HFFc6 (cell line): ENCODE data around the gene MOK. TPM values are rescaled to one million over a fixed set of nuclear protein-coding genes. Genes with fewer than 3 reads are reported as not detected.

ENCODE experiments used
- DNase-seq: peaks from one replicate; pipeline ENCODE4 v3.0.0-alpha.2; 2018
- H3K27ac Mint-ChIP-seq: 2 replicates; pipeline ENCODE4 v1.8.0; 2020; ENCODE audit warnings: mild to moderate bottlenecking, mixed read lengths
- H3K27me3 Mint-ChIP-seq: 2 replicates; pipeline ENCODE4 v1.8.0; 2021; ENCODE audit warnings: mild to moderate bottlenecking, moderate library complexity, mixed read lengths; ENCODE audit not compliant: insufficient read depth
- H3K36me3 Mint-ChIP-seq: 2 replicates; pipeline ENCODE4 v1.8.0; 2021; ENCODE audit warnings: low read depth, mixed read lengths
- H3K4me1 Mint-ChIP-seq: 2 replicates; pipeline ENCODE4 v1.8.0; 2020; ENCODE audit warnings: low read depth, mixed read lengths
- H3K4me3 Mint-ChIP-seq: 2 replicates; pipeline ENCODE4 v1.8.0; 2020; ENCODE audit warnings: mild to moderate bottlenecking, moderate library complexity, mixed read lengths
- H3K9me3 Mint-ChIP-seq: 2 replicates; pipeline ENCODE4 v1.8.0; 2020; ENCODE audit warnings: mild to moderate bottlenecking, mixed read lengths
- total RNA-seq, 6 experiments: library from RNA; stranded (reverse); fragmentation: NEBNext Ultra II Directional; extraction: Animal tissue kit (Norgen Biotek cat#: 25700); gene quantifications; 2 replicates in 1 of 6; 3 replicates in 5 of 6; pipeline ENCODE4 v1.2.3, GENCODE V29; 2021
- TF ChIP-seq, protein P1 (sequence below): fragments of 200-600 bp; sonication (generic); IDR thresholded peaks from 2 replicates; pipeline ENCODE4 v1.5.0; 2021; ENCODE audit warnings: antibody characterized with exemption, mild to moderate bottlenecking

Gene MOK
- total RNA-seq, 6 experiments from 2014 or later: 11.5 to 18.7 (median 14.8) TPM

DNA sequence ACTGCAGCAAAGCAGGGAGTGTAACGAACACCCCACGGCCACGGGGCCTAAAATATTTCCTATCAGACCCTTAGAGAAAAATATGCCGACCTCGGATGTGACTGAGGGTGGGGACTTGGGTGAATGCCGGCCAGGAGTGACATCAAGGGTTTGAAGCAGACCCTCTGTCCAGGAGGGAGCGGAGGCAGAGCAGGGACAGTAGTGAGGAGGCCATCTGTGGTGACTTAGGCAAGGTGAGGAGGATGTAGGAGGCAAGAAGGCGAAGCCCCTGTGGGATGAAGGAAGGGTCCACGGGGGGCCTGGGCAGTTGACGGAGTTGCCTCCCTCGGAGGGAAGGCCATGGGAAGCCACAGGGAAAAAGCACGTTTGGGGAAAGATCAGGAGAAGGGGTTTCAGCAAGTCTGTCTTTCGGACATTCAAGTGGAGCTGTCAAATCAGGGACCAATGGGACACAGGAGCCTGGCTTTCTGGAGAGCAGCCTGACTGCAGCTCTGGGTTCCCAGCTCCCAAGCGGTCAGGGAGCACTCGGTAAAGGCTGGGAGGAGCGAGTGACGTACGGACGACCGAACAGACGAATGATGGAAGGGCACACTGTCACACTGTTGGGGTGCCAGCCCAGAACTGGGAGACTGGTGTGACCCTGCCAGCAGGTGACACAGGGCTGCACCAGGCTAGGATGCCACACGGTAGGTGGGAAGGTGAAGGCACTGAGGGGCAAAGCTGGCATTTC, 74.3 kb downstream of the MOK start:
- TF ChIP-seq, protein P1, sequence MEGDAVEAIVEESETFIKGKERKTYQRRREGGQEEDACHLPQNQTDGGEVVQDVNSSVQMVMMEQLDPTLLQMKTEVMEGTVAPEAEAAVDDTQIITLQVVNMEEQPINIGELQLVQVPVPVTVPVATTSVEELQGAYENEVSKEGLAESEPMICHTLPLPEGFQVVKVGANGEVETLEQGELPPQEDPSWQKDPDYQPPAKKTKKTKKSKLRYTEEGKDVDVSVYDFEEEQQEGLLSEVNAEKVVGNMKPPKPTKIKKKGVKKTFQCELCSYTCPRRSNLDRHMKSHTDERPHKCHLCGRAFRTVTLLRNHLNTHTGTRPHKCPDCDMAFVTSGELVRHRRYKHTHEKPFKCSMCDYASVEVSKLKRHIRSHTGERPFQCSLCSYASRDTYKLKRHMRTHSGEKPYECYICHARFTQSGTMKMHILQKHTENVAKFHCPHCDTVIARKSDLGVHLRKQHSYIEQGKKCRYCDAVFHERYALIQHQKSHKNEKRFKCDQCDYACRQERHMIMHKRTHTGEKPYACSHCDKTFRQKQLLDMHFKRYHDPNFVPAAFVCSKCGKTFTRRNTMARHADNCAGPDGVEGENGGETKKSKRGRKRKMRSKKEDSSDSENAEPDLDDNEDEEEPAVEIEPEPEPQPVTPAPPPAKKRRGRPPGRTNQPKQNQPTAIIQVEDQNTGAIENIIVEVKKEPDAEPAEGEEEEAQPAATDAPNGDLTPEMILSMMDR: no peak
- no peak overlapping the region; the same call in 1 of the 2 replicates for H3K4me3 Mint-ChIP-seq

DNA sequence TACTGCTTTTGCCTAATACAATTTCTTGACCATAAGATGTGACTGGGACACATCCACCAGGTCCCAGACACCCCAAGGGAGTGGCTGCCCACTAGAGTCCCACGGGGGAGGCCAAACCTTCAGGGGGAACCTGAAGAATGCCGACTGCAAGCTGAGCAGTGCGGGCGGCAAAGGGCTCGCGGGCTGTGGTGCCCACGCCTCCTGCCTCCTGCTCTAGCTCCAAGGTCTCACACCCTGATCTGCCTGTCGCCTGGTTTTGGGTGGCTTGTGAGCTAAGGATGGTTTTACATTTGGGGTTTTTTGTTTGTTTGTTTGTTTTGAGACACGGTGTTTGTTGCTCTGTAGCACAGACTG, 75.2 kb downstream of the MOK start:
- no peak for DNase-seq
- no peaks in the 10 kb centered on the region for H3K9me3 Mint-ChIP-seq
- no peak overlapping the region for H3K4me3 Mint-ChIP-seq
- H3K27me3 Mint-ChIP-seq: peaks cover 2% of the 10 kb centered on the region
- H3K27ac Mint-ChIP-seq: no peak overlapping the region
- peaks cover 25% of the 10 kb centered on the region for H3K36me3 Mint-ChIP-seq
- H3K4me1 Mint-ChIP-seq: no peaks in the 10 kb centered on the region
- TF ChIP-seq, protein P1: no peak

More for the DNA sequence above, 74.3 kb downstream of the MOK start:
- DNase-seq: no peak
- H3K4me1 Mint-ChIP-seq: no peaks in the 10 kb centered on the region
- H3K27me3 Mint-ChIP-seq: peaks cover 2% of the 10 kb centered on the region
- H3K36me3 Mint-ChIP-seq: peaks cover 18% of the 10 kb centered on the region
- no peaks in the 10 kb centered on the region for H3K9me3 Mint-ChIP-seq
- H3K27ac Mint-ChIP-seq: no peak overlapping the region

DNA sequence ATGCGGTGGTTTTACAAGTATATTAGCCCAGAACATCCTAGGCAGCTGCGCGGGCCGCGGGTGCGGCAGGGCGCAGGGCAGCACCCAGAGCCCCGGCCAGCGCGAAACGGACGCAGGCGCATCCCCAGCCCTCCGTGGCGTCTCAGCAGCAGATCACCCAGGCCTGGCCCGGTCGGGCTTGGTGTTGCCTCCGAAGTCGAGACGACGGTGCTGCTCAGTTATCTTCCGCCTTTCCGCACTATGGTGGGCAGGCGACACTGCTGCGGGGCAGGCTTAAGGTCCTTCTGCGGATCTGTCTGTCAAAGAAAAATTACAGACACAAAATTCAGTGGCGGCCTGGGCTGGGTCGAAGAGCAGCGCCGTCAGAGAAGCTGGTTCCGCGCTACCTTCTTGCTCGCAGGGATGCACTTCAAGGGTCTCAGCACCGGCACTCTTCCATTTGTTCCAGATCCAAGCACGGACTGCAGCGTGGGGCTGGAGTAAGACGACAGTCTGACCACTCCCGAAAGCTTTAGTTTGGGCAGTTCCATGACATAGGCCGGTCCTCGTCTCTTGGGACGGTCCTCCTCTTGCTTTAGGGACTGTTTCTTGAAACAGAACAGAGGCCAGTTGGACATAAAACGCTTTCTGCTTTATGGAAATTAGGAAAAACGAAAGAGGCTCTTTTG, 75.8 kb downstream of the MOK start:
- TF ChIP-seq, protein P1: no peak
- Mint-ChIP-seq H3K4me1 (no peaks in the 10 kb centered on the region), H3K36me3 (peaks cover 31% of the 10 kb centered on the region), H3K9me3 (no peaks in the 10 kb centered on the region), H3K4me3 (no peak overlapping the region), H3K27ac (no peak overlapping the region), H3K27me3 (peaks cover 2% of the 10 kb centered on the region)
- DNase-seq: no peak

DNA sequence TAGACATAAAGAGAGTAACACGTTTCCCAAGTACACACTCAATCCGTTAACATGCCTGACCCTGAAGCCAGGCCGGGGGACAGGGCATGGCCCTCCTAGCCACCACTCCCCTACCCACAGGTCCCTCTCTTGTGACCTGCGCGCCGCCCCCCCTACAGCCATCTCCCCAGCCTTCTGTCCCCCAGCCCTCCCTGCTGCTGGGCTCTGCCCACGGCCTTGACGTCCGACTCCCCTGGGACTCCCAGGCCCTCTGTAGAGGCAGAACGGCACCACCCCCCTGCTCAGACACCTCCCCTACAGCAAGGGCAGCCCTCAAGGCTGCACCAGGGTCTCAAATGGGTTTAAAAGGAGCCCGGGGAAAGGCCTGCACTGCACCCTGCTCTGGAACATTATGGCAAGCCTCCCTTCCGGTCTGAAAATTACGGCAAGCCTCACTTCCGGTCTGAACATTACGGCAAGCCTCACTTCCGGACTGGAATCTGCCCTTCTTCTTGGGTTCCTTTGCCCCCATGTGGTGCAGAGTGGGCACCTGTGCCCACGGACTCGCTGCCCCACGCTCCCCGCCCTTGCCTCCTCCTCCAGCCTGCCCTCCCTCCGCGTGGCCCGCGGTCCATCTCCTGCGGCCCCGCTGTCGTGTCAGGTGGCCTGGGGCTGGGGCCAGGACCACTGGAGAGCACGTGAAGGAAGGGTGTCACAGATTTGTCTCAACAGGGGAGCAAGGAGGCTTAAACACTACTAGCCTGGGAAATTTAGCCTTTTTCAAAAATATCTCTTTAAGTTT, 77.6 kb downstream of the MOK start:
- TF ChIP-seq, protein P1: no peak
- Mint-ChIP-seq H3K4me3 (no peak overlapping the region), H3K4me1 (no peaks in the 10 kb centered on the region), H3K36me3 (peaks cover 31% of the 10 kb centered on the region), H3K27me3 (peaks cover 2% of the 10 kb centered on the region), H3K27ac (no peak overlapping the region), H3K9me3 (no peaks in the 10 kb centered on the region)
- no peak for DNase-seq

DNA sequence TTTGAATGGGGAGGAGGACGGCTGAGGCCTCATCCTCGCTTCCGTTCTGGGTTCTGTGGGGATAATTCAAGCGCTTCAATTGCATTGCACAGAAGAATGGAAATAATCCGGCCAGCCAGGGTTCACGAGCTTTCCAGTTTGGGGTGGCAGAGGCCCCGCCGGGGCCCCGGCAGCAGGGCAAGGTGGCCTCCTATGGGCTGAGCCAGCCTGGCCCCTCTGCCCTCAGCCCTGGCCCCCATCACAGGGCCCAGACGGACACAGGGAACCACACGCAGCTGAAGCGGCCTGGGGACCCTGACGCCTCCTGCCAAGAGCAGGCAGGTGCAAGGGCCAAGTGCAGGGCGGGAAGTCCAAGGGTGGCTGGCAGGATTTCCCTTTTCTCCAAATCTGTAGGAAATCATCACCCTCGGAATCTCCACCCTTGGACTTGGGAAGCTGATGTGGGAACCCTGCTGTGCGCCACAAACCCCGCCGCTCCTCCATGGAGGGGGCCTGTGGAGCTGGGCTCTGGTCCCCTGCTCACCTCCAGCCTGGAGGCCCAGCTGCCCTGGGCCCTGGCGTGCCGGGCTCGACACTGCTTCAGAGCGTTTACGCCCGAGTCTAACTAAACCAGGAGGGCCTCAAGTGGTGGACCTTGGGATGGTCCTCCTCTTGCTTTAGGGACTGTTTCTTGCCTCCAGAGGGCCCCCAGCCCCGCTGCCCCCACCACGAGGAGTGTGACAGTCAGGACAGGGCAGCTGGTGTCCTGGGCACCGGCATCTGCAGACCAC, 78.4 kb downstream of the MOK start:
- H3K9me3 Mint-ChIP-seq: no peaks in the 10 kb centered on the region
- peaks cover 2% of the 10 kb centered on the region; the same call in 1 of the 2 replicates for H3K27me3 Mint-ChIP-seq
- H3K27ac Mint-ChIP-seq: no peak overlapping the region
- no peak for DNase-seq
- TF ChIP-seq, protein P1: no peak
- peaks cover 1% of the 10 kb centered on the region for H3K4me1 Mint-ChIP-seq
- H3K36me3 Mint-ChIP-seq: peaks cover 31% of the 10 kb centered on the region
- no peak overlapping the region for H3K4me3 Mint-ChIP-seq
